ENCODE data around the gene PTPA. TPM values are rescaled to one million over a fixed set of nuclear protein-coding genes. Genes with fewer than 3 reads are reported as not detected.
A peak's percentile ranks its signal among the peaks of the same experiment; 100 is the strongest.

The PTPA gene
- total and polyA plus RNA-seq, 9 of the 15 experiments (the other 6 are each of a cell fraction or from before 2014, with no cell fraction given) = 1.7 to 121 (median 72.6) TPM

DNA sequence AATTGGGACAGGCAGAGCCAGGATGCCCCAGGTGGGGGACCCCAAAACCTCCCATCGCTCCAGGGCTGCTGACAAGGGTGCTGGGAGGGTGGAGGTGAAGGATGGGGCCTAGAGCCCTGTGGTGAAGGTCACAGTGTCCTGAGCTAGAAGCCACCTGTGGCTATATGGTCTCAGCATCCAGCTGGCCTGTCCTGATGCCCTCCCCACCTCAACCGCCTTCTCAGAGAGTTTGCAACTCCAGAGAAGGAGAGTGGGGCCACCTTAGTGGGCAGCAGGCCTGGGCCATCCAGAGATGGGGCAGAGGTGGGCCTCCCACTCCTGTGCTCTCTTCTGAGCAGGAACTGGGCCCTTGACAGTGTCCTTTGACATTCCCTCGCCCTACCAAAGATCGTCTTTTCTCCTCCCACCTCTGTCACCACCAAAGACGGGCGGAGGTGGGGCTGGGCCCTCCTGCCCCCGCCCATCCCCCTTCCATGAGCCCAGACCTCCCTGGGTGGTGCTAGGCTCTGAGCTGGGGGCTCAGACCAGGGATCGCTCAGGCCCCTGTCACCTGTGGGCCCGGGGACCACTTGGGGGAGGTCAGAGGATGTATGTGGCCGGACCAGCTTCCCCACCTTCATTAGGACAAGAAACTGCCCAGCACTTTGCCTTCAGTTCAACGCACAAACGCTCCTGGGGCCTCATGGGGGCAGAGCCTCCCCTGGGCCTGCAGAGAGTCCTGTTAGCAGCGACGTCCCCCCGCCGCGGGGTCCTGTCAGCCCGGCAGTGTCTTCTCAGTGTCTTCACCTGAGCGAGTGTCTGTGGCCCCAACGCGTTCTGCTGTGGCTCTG is 40.3 kb upstream of the PTPA start:
- Histone ChIP-seq H3K27me3 (ENCODE audit: control insufficient read depth in 2 of 2, insufficient read depth in 2 of 2, low read length in 2 of 2) (no peaks in the 10 kb centered on the region), H3K9ac (ENCODE audit: insufficient read depth in 1 of 2, low read depth in 2 of 2, low read length in 2 of 2) (peak overlapping the region; percentile 75 to 86; a peak in 3 of 4 replicates), H3K9me1 (ENCODE audit: control insufficient read depth, insufficient read depth, low read length) (peaks cover 2% of the 10 kb centered on the region), H3K4me3 (no peak overlapping the region), H3K4me1 (replicated peaks in 1 of 2; ENCODE audit: control insufficient read depth in 2 of 2, insufficient read depth in 2 of 2, low read length in 2 of 2) (peaks cover 44 to 54% of the 10 kb centered on the region in 2 experiments), H3K27ac (ENCODE audit: extremely low read depth, low read depth, low read length) (peak overlapping the region; percentile 92), H3K79me2 (ENCODE audit: control insufficient read depth, insufficient read depth, low read length) (peaks cover 16% of the 10 kb centered on the region; the same call in 2 of the 3 replicates), H3K36me3 (ENCODE audit: control insufficient read depth, insufficient read depth, low read length) (peaks cover 51% of the 10 kb centered on the region), H3K4me2 (ENCODE audit: insufficient read depth, low read length) (no peak overlapping the region), H3K9me3 (replicated peaks; ENCODE audit: control insufficient read depth, insufficient read depth, low read depth, low read length) (no peaks in the 10 kb centered on the region), H4K20me1 (replicated peaks; ENCODE audit: control insufficient read depth, insufficient read depth, low read length) (no peaks in the 10 kb centered on the region), H2AFZ (ENCODE audit: low read depth, low read length) (no peak overlapping the region)
- 68% methylated on average over 18 of the region's 21 CpGs for WGBS (ENCODE audit: insufficient coverage, low coverage, missing lambda C conversion rate)
- BruUV-seq (replicated peaks) = TSS peak; percentile 26
- intact Hi-C loops (cut with micrococcal nuclease) = no loop called here
- ChIA-PET CTCF (ENCODE audit: low intra/inter-chr PET ratio) (interaction anchor here (0.6 kb wide), 1 partner anchor 360 kb away, joined by 5 read pairs; no protein-coding TSS in a partner anchor), POLR2A (interaction anchor here (0.6 to 1.1 kb wide), 2 partner anchors 10 to 35 kb away, joined by 3 read pairs; partner anchors contain the start of gene DOLPP1)
- in situ Hi-C loops (cut with MboI) = no loop called here
- no peak for FAIRE-seq
- ATAC-seq = no peak
- 0 out of 2 replicates have a peak, but pooled peaks have one; percentile 38 for TF ChIP-seq POLR2G (IDR thresholded peaks at IDR 0.05; ENCODE audit: low read depth, low read length)
- TF ChIP-seq ERF (CRISPR knock-in tag; IDR thresholded peaks at IDR 0.05) = no peak
- TF ChIP-seq PCBP1 (IDR thresholded peaks at IDR 0.05; ENCODE audit: low read depth, low read length, poor library complexity, severe bottlenecking) = no peak
- TF ChIP-seq, protein P1, sequence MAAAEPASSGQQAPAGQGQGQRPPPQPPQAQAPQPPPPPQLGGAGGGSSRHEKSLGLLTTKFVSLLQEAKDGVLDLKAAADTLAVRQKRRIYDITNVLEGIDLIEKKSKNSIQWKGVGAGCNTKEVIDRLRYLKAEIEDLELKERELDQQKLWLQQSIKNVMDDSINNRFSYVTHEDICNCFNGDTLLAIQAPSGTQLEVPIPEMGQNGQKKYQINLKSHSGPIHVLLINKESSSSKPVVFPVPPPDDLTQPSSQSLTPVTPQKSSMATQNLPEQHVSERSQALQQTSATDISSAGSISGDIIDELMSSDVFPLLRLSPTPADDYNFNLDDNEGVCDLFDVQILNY (CRISPR knock-in tag; IDR thresholded peaks at IDR 0.05) = no peak
- TF ChIP-seq ZFX (CRISPR knock-in tag; IDR thresholded peaks at IDR 0.05) = peak; percentile 40; the same call in 1 of the 2 replicates
- no peak for TF ChIP-seq ZKSCAN3 (CRISPR knock-in tag; IDR thresholded peaks at IDR 0.05)
- TF ChIP-seq, protein P2, sequence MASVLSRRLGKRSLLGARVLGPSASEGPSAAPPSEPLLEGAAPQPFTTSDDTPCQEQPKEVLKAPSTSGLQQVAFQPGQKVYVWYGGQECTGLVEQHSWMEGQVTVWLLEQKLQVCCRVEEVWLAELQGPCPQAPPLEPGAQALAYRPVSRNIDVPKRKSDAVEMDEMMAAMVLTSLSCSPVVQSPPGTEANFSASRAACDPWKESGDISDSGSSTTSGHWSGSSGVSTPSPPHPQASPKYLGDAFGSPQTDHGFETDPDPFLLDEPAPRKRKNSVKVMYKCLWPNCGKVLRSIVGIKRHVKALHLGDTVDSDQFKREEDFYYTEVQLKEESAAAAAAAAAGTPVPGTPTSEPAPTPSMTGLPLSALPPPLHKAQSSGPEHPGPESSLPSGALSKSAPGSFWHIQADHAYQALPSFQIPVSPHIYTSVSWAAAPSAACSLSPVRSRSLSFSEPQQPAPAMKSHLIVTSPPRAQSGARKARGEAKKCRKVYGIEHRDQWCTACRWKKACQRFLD (CRISPR knock-in tag; IDR thresholded peaks at IDR 0.05) = no peak
- TF ChIP-seq ZNF436 (CRISPR knock-in tag; IDR thresholded peaks at IDR 0.05) = no peak
- DNase-seq (ENCODE audit: extremely low read depth in 1 of 4, low spot score in 3 of 4) = peak in 3 of 4 experiments; percentile 28 to 50 (median 39)
